H9 (cell line): ENCODE data around the gene ABCA6. TPM values are rescaled to one million over a fixed set of nuclear protein-coding genes. Genes with fewer than 3 reads are reported as not detected.

Experiments
- DNase-seq: peaks from one replicate; pipeline ENCODE4 v3.0.0-alpha.2; 2017
- H2AFZ ChIP-seq: one replicate; pipeline ENCODE4 v1.6.1; 2013; ENCODE audit warnings: mild to moderate bottlenecking, low read length, control low read depth, moderate library complexity
- H2AK5ac ChIP-seq: 2 replicates; pipeline ENCODE4 v1.6.1; 2013; ENCODE audit warnings: low read length, control low read depth, mixed read lengths; ENCODE audit not compliant: insufficient read length
- H2BK120ac ChIP-seq: one replicate; pipeline ENCODE4 v1.6.1; 2013; ENCODE audit warnings: low read depth, mild to moderate bottlenecking, low read length, control low read depth, inconsistent platforms; ENCODE audit not compliant: poor library complexity, severe bottlenecking
- H2BK12ac ChIP-seq: 2 replicates; pipeline ENCODE4 v1.6.1; 2013; ENCODE audit warnings: low read length, control low read depth, mixed read lengths, low read depth; ENCODE audit not compliant: insufficient read length
- H2BK15ac ChIP-seq: 2 replicates; pipeline ENCODE4 v1.6.1; 2013; ENCODE audit warnings: low read depth, low read length, control low read depth
- H2BK20ac ChIP-seq: one replicate; pipeline ENCODE4 v1.6.1; 2013; ENCODE audit warnings: low read depth, mild to moderate bottlenecking, low read length, control low read depth, inconsistent platforms; ENCODE audit not compliant: poor library complexity, severe bottlenecking
- H2BK5ac ChIP-seq: 2 replicates; pipeline ENCODE4 v1.6.1; 2013; ENCODE audit warnings: low read length, control low read depth, mixed read lengths; ENCODE audit not compliant: insufficient read length
- H3K14ac ChIP-seq: 2 replicates; pipeline ENCODE4 v1.6.1; 2013; ENCODE audit warnings: low read length, control low read depth; ENCODE audit not compliant: insufficient read depth
- H3K18ac ChIP-seq: 2 replicates; pipeline ENCODE4 v1.6.1; 2013; ENCODE audit warnings: low read depth, mild to moderate bottlenecking, mixed read lengths, low read length, control low read depth; ENCODE audit not compliant: insufficient read length
- H3K23ac ChIP-seq: 2 replicates; pipeline ENCODE4 v1.6.1; 2013; ENCODE audit warnings: low read length, control low read depth, mixed read lengths, low read depth; ENCODE audit not compliant: insufficient read length
- H3K23me2 ChIP-seq: 2 replicates; pipeline ENCODE4 v1.6.1; 2013; ENCODE audit warnings: low read depth, mild to moderate bottlenecking, mixed read lengths, low read length, control low read depth; ENCODE audit not compliant: insufficient read length, poor library complexity, severe bottlenecking
- H3K27ac ChIP-seq: 2 replicates; pipeline ENCODE4 v1.5.1; 2013; ENCODE audit warnings: low read length, control low read depth, mixed read lengths, low read depth; ENCODE audit not compliant: insufficient read length
- H3K27me3 ChIP-seq: 2 replicates; pipeline ENCODE4 v1.6.1; 2013; ENCODE audit warnings: low read length, control low read depth, inconsistent platforms; ENCODE audit not compliant: insufficient read depth
- H3K4ac ChIP-seq: 2 replicates; pipeline ENCODE4 v1.6.1; 2013; ENCODE audit warnings: low read depth, mild to moderate bottlenecking, control low read depth, inconsistent platforms, low read length, moderate library complexity
- H3K4me1 ChIP-seq: 2 replicates; pipeline ENCODE4 v1.6.1; 2013; ENCODE audit warnings: low read length, control low read depth, inconsistent platforms; ENCODE audit not compliant: insufficient read depth
- H3K4me2 ChIP-seq: 2 replicates; pipeline ENCODE4 v1.6.1; 2013; ENCODE audit warnings: low read length, control low read depth, mixed read lengths; ENCODE audit not compliant: insufficient read length, insufficient read depth
- H3K56ac ChIP-seq: 2 replicates; pipeline ENCODE4 v1.6.1; 2013; ENCODE audit warnings: low read depth, mild to moderate bottlenecking, mixed read lengths, low read length, control low read depth; ENCODE audit not compliant: insufficient read length
- H3K79me1 ChIP-seq: 2 replicates; pipeline ENCODE4 v1.6.1; 2013; ENCODE audit warnings: low read depth, mild to moderate bottlenecking, moderate library complexity, low read length, control low read depth, inconsistent platforms; ENCODE audit not compliant: insufficient read depth, poor library complexity, severe bottlenecking
- H3K79me2 ChIP-seq: 2 replicates; pipeline ENCODE4 v1.6.1; 2013; ENCODE audit warnings: low read length, control low read depth, inconsistent platforms; ENCODE audit not compliant: insufficient read depth
- H3K9ac ChIP-seq: 2 replicates; pipeline ENCODE4 v1.6.1; 2013; ENCODE audit warnings: low read length, control low read depth, mixed read lengths; ENCODE audit not compliant: insufficient read length; ENCODE audit errors: extremely low read depth
- H3K9me3 ChIP-seq: one replicate; pipeline ENCODE4 v1.6.1; 2013; ENCODE audit warnings: low read depth, low read length, inconsistent platforms; ENCODE audit not compliant: control insufficient read depth
- H3T11ph ChIP-seq: one replicate; pipeline ENCODE4 v1.6.1; 2013; ENCODE audit warnings: mild to moderate bottlenecking, low read length, control low read depth, inconsistent platforms
- H4K20me1 ChIP-seq: one replicate; pipeline ENCODE4 v1.6.1; 2013; ENCODE audit not compliant: control insufficient read depth, insufficient read length, insufficient read depth
- H4K5ac ChIP-seq: 2 replicates; pipeline ENCODE4 v1.6.1; 2013; ENCODE audit warnings: low read depth, mild to moderate bottlenecking, mixed read lengths, low read length, control low read depth; ENCODE audit not compliant: insufficient read length
- H4K8ac ChIP-seq: replicated peaks from 2 replicates; pipeline ENCODE4 v1.6.1; 2013; ENCODE audit warnings: low read length, control low read depth, mixed read lengths, low read depth; ENCODE audit not compliant: insufficient read length
- H4K91ac ChIP-seq: 2 replicates; pipeline ENCODE4 v1.6.1; 2013; ENCODE audit warnings: low read depth, mild to moderate bottlenecking, moderate library complexity, mixed read lengths, low read length, control low read depth; ENCODE audit not compliant: insufficient read length
- H3K27ac Mint-ChIP-seq, 3 experiments: 2 replicates in 2 of 3; 3 replicates in 1 of 3; pipeline ENCODE4 v1.8.0; 2020 to 2021; ENCODE audit warnings: mixed read lengths in 3 of 3, mild to moderate bottlenecking in 1 of 3, moderate library complexity in 1 of 3
- H3K27me3 Mint-ChIP-seq: 2 replicates; pipeline ENCODE4 v1.8.0; 2021; ENCODE audit warnings: low read depth, mild to moderate bottlenecking, moderate library complexity, mixed read lengths
- H3K36me3 Mint-ChIP-seq, 3 experiments: 2 replicates in 2 of 3; 3 replicates in 1 of 3; pipeline ENCODE4 v1.8.0; 2020 to 2021; ENCODE audit warnings: low read depth in 3 of 3, mixed read lengths in 3 of 3; ENCODE audit not compliant: insufficient read depth in 1 of 3
- H3K4me1 Mint-ChIP-seq, 2 experiments: 2 replicates each; pipeline ENCODE4 v1.8.0; 2020; ENCODE audit warnings: mixed read lengths in 2 of 2
- H3K4me3 Mint-ChIP-seq, 2 experiments: 2 replicates in 1 of 2; 3 replicates in 1 of 2; pipeline ENCODE4 v1.8.0; 2020 to 2021; ENCODE audit warnings: mild to moderate bottlenecking in 2 of 2, mixed read lengths in 2 of 2, moderate library complexity in 1 of 2
- H3K9me3 Mint-ChIP-seq, 2 experiments: 2 replicates in 1 of 2; 3 replicates in 1 of 2; pipeline ENCODE4 v1.8.0; 2020; ENCODE audit warnings: mild to moderate bottlenecking in 2 of 2, mixed read lengths in 2 of 2, moderate library complexity in 1 of 2
- WGBS: extraction: QIAGEN DNeasy Blood & Tissue Kit; methylation state at CpG from one replicate; pipeline ENCODE4 v1.1.7; 2013; ENCODE audit warnings: missing lambda C conversion rate, low lambda C conversion rate, mixed read lengths; ENCODE audit not compliant: insufficient read length; ENCODE audit errors: extremely low coverage; 5-methylcytosine and 5-hydroxymethylcytosine counted together
- total RNA-seq: library from RNA; stranded (reverse); gene quantifications from 2 replicates; pipeline ENCODE4 v1.2.1, GENCODE V29; 2021
- TF ChIP-seq, protein P1 (sequence below): fragments of 200-600 bp; sonication (generic); conservative IDR thresholded peaks from 3 replicates; pipeline ENCODE4 v1.8.0; 2021; ENCODE audit warnings: antibody characterized with exemption, mild to moderate bottlenecking

ABCA6 gene
- total RNA-seq, 1 experiment from 2014 or later, result not detected

DNA sequence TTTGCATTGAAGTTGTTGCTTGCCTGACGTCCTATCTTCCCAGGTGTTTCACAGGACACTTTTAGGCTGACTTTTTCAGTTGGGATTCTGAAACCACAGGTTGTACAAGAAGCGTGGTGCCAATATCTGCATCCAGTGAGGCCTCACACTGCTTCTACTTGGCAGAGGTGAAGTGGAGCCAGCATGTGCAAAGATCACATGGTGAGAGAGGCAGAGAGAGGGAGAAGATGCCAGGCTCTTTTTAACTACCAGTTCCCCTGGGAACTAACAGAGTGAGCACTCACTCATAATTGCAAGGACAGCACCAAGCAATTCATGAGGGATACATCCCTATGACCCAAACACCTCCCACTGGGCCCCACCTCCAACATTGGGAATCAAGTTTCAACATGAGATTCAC, 5.8 kb upstream of the ABCA6 start:
- Mint-ChIP-seq H3K4me3 (no peak overlapping the region), H3K9me3 (no peaks in the 10 kb centered on the region), H3K4me1 (peaks cover 2 to 4% of the 10 kb centered on the region in 2 experiments; a peak in 1 of 4 replicates), H3K27ac (no peak overlapping the region), H3K27me3 (no peaks in the 10 kb centered on the region; the same call in 1 of the 2 replicates), H3K36me3 (no peaks in the 10 kb centered on the region)
- H2AFZ ChIP-seq, result no peak overlapping the region
- TF ChIP-seq, protein P1, sequence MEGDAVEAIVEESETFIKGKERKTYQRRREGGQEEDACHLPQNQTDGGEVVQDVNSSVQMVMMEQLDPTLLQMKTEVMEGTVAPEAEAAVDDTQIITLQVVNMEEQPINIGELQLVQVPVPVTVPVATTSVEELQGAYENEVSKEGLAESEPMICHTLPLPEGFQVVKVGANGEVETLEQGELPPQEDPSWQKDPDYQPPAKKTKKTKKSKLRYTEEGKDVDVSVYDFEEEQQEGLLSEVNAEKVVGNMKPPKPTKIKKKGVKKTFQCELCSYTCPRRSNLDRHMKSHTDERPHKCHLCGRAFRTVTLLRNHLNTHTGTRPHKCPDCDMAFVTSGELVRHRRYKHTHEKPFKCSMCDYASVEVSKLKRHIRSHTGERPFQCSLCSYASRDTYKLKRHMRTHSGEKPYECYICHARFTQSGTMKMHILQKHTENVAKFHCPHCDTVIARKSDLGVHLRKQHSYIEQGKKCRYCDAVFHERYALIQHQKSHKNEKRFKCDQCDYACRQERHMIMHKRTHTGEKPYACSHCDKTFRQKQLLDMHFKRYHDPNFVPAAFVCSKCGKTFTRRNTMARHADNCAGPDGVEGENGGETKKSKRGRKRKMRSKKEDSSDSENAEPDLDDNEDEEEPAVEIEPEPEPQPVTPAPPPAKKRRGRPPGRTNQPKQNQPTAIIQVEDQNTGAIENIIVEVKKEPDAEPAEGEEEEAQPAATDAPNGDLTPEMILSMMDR, result no peak
- H4K8ac ChIP-seq, result no peak overlapping the region
- H2BK12ac ChIP-seq, result no peak overlapping the region
- no peak overlapping the region for H3K23ac ChIP-seq
- H3K56ac ChIP-seq, result no peak overlapping the region
- H3K23me2 ChIP-seq, result no peaks in the 10 kb centered on the region
- no peak overlapping the region for H3K18ac ChIP-seq
- no peak overlapping the region for H3K4ac ChIP-seq
- no peaks in the 10 kb centered on the region for H3K27me3 ChIP-seq
- no peaks in the 10 kb centered on the region for H3K4me1 ChIP-seq
- no peak overlapping the region for H2BK15ac ChIP-seq
- DNase-seq, result no peak
- no CpG with 5 or more reads among the region's 2 CpGs for WGBS
- H3K79me1 ChIP-seq, result no peaks in the 10 kb centered on the region
- H3K79me2 ChIP-seq, result no peaks in the 10 kb centered on the region
- H3T11ph ChIP-seq, result no peak overlapping the region
- no peak overlapping the region for H2BK20ac ChIP-seq
- H4K91ac ChIP-seq, result no peak overlapping the region
- no peak overlapping the region for H2BK120ac ChIP-seq
- H2BK5ac ChIP-seq, result no peak overlapping the region
- no peaks in the 10 kb centered on the region for H4K20me1 ChIP-seq
- no peak overlapping the region for H3K9ac ChIP-seq
- no peak overlapping the region for H3K4me2 ChIP-seq
- H3K14ac ChIP-seq, result no peak overlapping the region
- H3K9me3 ChIP-seq, result no peaks in the 10 kb centered on the region
- H3K27ac ChIP-seq, result no peak overlapping the region
- H4K5ac ChIP-seq, result no peak overlapping the region
- H2AK5ac ChIP-seq, result no peak overlapping the region
